ENCODE data around the gene KIR2DL1. TPM values are rescaled to one million over a fixed set of nuclear protein-coding genes. Genes with fewer than 3 reads are reported as not detected.
"Not testable (repeated sequence)": the region's sequence is repeated elsewhere in the genome, so short reads cannot be mapped to it uniquely, and the experiment has no call there.

Gene KIR2DL1
- total RNA-seq, 2 experiments from 2014 or later = not detected

DNA sequence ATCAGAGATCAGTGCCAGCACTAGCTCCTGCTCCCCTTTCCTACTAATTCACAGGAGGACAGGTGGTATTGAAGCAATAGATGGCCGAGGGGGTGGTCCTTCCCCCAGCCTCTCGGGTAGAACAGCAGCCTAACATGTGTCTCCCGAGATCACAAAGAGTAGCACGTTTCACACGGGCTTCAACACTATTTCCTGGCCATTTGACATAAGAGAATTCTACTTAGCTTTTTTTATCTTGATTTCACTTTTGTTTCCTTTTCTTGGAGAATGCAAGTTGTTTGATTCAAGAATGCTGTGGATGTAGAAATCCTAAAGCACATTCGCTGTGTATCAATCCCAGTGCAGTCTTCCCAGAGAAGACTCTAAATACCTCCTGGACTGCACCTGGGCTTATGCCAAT lies 19.3 kb upstream of the KIR2DL1 start:
- H3K4me2 ChIP-seq (ENCODE audit: low read length); H4K20me1 ChIP-seq (ENCODE audit: insufficient read depth, low read length); H3K4me3 ChIP-seq (ENCODE audit: low read depth, low read length, poor library complexity, severe bottlenecking); H3K79me2 ChIP-seq (ENCODE audit: insufficient read depth, low read depth, low read length); CTCF ChIA-PET (ENCODE audit: unreplicated experiment); H2AFZ ChIP-seq (ENCODE audit: low read length); POLR2A ChIA-PET; H3K9me3 ChIP-seq (ENCODE audit: low read length); intact Hi-C loops (cut with micrococcal nuclease; ENCODE audit: unreplicated experiment); H3K9me2 ChIP-seq (ENCODE audit: insufficient read depth, low read length); H3K36me3 ChIP-seq (ENCODE audit: insufficient read depth, low read length); DNase-seq (ENCODE audit: low spot score); H3K27ac ChIP-seq (ENCODE audit: low read depth, low read length, poor library complexity, severe bottlenecking); H3K4me1 ChIP-seq (ENCODE audit: insufficient read depth, low read length, poor library complexity, severe bottlenecking); BruUV-seq (replicated peaks): not testable (repeated sequence)

DNA sequence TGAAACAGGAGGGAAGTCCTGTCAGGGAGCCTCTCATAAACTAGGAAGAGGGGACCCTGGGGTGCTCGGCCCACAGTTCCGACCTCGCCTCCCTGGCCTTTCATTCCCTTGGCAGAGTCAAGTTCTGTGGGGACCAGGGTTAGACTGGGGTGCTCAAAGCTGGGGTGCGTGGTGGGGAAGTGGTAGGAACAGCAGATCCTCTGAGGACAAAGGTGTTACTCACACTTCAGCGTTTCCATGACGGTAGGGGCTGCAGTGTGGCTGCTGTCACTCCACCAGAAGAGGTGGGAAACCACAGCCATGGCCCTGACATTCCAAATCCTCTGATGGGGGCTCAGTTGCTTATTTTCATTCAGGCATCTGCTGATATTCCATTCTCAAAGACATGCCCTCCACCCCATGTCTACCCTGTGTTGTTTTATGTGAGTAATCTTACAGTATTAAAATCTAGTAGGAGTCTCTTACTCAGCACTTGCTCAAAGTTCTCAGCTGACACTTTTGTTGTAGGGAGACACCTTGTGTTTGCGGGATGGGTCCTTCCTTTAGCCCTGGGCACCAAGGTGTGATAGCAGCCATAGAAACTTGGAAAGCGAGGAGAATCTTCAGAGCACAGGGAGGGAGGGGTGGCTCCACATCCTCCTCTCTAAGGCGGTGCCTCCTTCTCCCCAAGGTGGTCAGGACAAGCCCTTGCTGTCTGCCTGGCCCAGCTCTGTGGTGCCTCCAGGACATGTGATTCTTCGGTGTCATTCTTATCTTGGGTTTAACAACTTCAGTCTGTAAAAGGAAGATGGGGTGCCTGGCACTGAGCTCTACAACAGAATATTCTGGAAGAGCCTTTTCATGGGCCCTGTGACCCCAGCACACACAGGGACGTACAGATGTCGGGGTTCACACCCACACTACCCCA lies 13.1 kb upstream of the KIR2DL1 start:
- DNase-seq (ENCODE audit: low spot score); BruUV-seq (replicated peaks); H3K4me3 ChIP-seq (ENCODE audit: low read depth, low read length, poor library complexity, severe bottlenecking); CTCF ChIA-PET (ENCODE audit: unreplicated experiment); H3K9me3 ChIP-seq (ENCODE audit: low read length); H3K4me1 ChIP-seq (ENCODE audit: insufficient read depth, low read length, poor library complexity, severe bottlenecking); H3K36me3 ChIP-seq (ENCODE audit: insufficient read depth, low read length); POLR2A ChIA-PET; intact Hi-C loops (cut with micrococcal nuclease; ENCODE audit: unreplicated experiment); H3K27ac ChIP-seq (ENCODE audit: low read depth, low read length, poor library complexity, severe bottlenecking); H4K20me1 ChIP-seq (ENCODE audit: insufficient read depth, low read length); H3K79me2 ChIP-seq (ENCODE audit: insufficient read depth, low read depth, low read length); H2AFZ ChIP-seq (ENCODE audit: low read length); H3K9me2 ChIP-seq (ENCODE audit: insufficient read depth, low read length); H3K4me2 ChIP-seq (ENCODE audit: low read length): not testable (repeated sequence)

DNA sequence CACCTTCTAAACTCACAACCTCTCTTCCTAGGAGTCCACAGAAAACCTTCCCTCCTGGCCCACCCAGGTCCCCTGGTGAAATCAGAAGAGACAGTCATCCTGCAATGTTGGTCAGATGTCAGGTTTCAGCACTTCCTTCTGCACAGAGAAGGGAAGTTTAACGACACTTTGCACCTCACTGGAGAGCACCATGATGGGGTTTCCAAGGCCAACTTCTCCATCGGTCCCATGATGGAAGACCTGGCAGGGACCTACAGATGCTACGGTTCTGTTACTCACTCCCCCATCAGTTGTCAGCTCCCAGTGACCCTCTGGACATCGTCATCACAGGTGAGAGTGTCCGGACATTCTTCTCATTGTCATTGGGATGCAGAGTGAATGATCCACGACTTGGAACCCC lies 11.0 kb upstream of the KIR2DL1 start:
- H3K4me3 ChIP-seq (ENCODE audit: low read depth, low read length, poor library complexity, severe bottlenecking); POLR2A ChIA-PET; H2AFZ ChIP-seq (ENCODE audit: low read length); H3K9me2 ChIP-seq (ENCODE audit: insufficient read depth, low read length); H3K9me3 ChIP-seq (ENCODE audit: low read length); BruUV-seq (replicated peaks); H3K79me2 ChIP-seq (ENCODE audit: insufficient read depth, low read depth, low read length); H3K4me2 ChIP-seq (ENCODE audit: low read length); H3K4me1 ChIP-seq (ENCODE audit: insufficient read depth, low read length, poor library complexity, severe bottlenecking); H4K20me1 ChIP-seq (ENCODE audit: insufficient read depth, low read length); CTCF ChIA-PET (ENCODE audit: unreplicated experiment); H3K27ac ChIP-seq (ENCODE audit: low read depth, low read length, poor library complexity, severe bottlenecking); intact Hi-C loops (cut with micrococcal nuclease; ENCODE audit: unreplicated experiment); H3K36me3 ChIP-seq (ENCODE audit: insufficient read depth, low read length); DNase-seq (ENCODE audit: low spot score): not testable (repeated sequence)

DNA sequence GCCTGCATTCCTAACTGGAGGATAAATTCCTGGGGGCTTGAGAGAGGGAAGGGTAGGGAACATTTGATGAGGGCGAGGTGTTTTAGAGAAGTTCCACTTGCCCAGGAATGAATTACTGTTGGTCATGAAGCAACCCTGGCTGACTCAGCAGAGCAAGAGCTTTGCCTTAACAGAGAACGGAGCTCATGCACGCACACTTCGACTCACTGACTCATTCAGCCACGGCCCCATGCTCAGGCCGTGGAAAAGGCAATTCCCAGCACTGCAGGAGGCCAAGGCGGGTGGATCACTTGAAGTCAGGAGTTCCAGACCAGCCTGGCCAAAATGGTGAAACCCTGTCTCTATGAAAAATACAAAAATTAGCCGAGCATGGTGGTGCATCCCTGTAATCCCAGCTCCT lies 5.4 kb upstream of the KIR2DL1 start:
- CTCF ChIA-PET (ENCODE audit: unreplicated experiment); H3K9me3 ChIP-seq (ENCODE audit: low read length); DNase-seq (ENCODE audit: low spot score); H4K20me1 ChIP-seq (ENCODE audit: insufficient read depth, low read length); H3K36me3 ChIP-seq (ENCODE audit: insufficient read depth, low read length); POLR2A ChIA-PET; H3K4me1 ChIP-seq (ENCODE audit: insufficient read depth, low read length, poor library complexity, severe bottlenecking); H3K79me2 ChIP-seq (ENCODE audit: insufficient read depth, low read depth, low read length); BruUV-seq (replicated peaks); H3K27ac ChIP-seq (ENCODE audit: low read depth, low read length, poor library complexity, severe bottlenecking); H3K4me3 ChIP-seq (ENCODE audit: low read depth, low read length, poor library complexity, severe bottlenecking); H3K9me2 ChIP-seq (ENCODE audit: insufficient read depth, low read length); H3K4me2 ChIP-seq (ENCODE audit: low read length); H2AFZ ChIP-seq (ENCODE audit: low read length); intact Hi-C loops (cut with micrococcal nuclease; ENCODE audit: unreplicated experiment): not testable (repeated sequence)

DNA sequence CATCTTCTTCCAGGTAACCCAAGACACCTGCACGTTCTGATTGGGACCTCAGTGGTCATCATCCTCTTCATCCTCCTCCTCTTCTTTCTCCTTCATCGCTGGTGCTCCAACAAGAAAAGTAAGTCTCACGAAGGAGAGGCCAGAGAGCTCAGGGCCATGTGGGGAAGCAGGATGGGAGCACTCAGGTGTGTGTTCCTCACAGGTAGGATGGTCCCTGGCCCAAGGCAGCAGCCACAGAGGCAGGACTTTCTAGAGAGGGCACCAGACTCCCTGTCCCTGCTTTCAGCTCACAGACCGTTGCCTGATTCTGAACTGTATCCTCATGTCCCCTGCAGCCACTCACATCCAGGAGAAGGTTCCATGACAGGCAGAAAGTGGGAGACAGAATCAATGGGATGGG lies 3.1 kb upstream of the KIR2DL1 start:
- H3K79me2 ChIP-seq (ENCODE audit: insufficient read depth, low read depth, low read length); H3K9me2 ChIP-seq (ENCODE audit: insufficient read depth, low read length); BruUV-seq (replicated peaks); H3K36me3 ChIP-seq (ENCODE audit: insufficient read depth, low read length); H3K9me3 ChIP-seq (ENCODE audit: low read length); H2AFZ ChIP-seq (ENCODE audit: low read length); H3K4me3 ChIP-seq (ENCODE audit: low read depth, low read length, poor library complexity, severe bottlenecking); CTCF ChIA-PET (ENCODE audit: unreplicated experiment); H3K4me2 ChIP-seq (ENCODE audit: low read length); H3K4me1 ChIP-seq (ENCODE audit: insufficient read depth, low read length, poor library complexity, severe bottlenecking); H3K27ac ChIP-seq (ENCODE audit: low read depth, low read length, poor library complexity, severe bottlenecking); POLR2A ChIA-PET; H4K20me1 ChIP-seq (ENCODE audit: insufficient read depth, low read length); intact Hi-C loops (cut with micrococcal nuclease; ENCODE audit: unreplicated experiment); DNase-seq (ENCODE audit: low spot score): not testable (repeated sequence)

DNA sequence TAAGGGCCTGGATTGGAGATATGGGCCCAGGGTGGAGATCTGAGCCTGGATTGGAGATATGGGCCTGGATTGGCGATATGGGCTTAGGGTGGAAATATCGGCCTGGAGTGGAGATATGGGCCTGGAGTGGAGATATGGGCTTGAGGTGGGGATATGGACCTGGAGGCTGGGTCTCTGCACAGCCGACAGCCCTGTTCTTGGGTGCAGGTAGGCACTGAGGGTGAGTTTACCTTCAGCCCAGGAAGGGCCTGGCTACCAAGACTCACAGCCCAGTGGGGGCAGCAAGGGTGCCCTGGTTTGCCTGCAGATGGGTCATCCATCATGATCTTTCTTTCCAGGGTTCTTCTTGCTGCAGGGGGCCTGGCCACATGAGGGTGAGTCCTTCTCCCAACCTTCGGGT lies 918 bp downstream of the KIR2DL1 start:
- H3K9me3 ChIP-seq (ENCODE audit: low read length); intact Hi-C loops (cut with micrococcal nuclease; ENCODE audit: unreplicated experiment); CTCF ChIA-PET (ENCODE audit: unreplicated experiment); H3K79me2 ChIP-seq (ENCODE audit: insufficient read depth, low read depth, low read length); H3K9me2 ChIP-seq (ENCODE audit: insufficient read depth, low read length); H3K4me1 ChIP-seq (ENCODE audit: insufficient read depth, low read length, poor library complexity, severe bottlenecking); DNase-seq (ENCODE audit: low spot score); H4K20me1 ChIP-seq (ENCODE audit: insufficient read depth, low read length); BruUV-seq (replicated peaks); H2AFZ ChIP-seq (ENCODE audit: low read length); H3K4me3 ChIP-seq (ENCODE audit: low read depth, low read length, poor library complexity, severe bottlenecking); H3K4me2 ChIP-seq (ENCODE audit: low read length); H3K36me3 ChIP-seq (ENCODE audit: insufficient read depth, low read length); POLR2A ChIA-PET; H3K27ac ChIP-seq (ENCODE audit: low read depth, low read length, poor library complexity, severe bottlenecking): not testable (repeated sequence)

All from OCI-LY7 (cell line).